ENCODE measurements around the gene C8B. TPM values are rescaled to one million over a fixed set of nuclear protein-coding genes. Genes with fewer than 3 reads are reported as not detected.

Gene C8B
- total RNA-seq, 2 donors from 2014 or later = not detected

GRCh38 chr1:56991576-56991975 lies 25.8 kb upstream of the C8B start:
- H3K4me1 ChIP-seq = no peaks in the 10 kb centered on the region
- H3K27ac ChIP-seq = no peak overlapping the region
- no peaks in the 10 kb centered on the region for H3K27me3 ChIP-seq
- H3K4me3 ChIP-seq = no peak overlapping the region
- TF ChIP-seq CTCF (IDR thresholded peaks at IDR 0.05) = no peak
- no peak for DNase-seq (ENCODE audit: low spot score)
- no peaks in the 10 kb centered on the region for H3K36me3 ChIP-seq
- no peaks in the 10 kb centered on the region for H3K9me3 ChIP-seq

GRCh38 chr1:56986397-56986796 lies 20.6 kb upstream of the C8B start:
- TF ChIP-seq CTCF (IDR thresholded peaks at IDR 0.05) = no peak
- no peak overlapping the region for H3K4me3 ChIP-seq
- no peaks in the 10 kb centered on the region for H3K27me3 ChIP-seq
- H3K27ac ChIP-seq = no peak overlapping the region
- DNase-seq (ENCODE audit: low spot score) = no peak
- no peaks in the 10 kb centered on the region for H3K9me3 ChIP-seq
- H3K36me3 ChIP-seq = no peaks in the 10 kb centered on the region
- H3K4me1 ChIP-seq = no peaks in the 10 kb centered on the region

GRCh38 chr1:56985857-56986256 lies 20.0 kb upstream of the C8B start:
- DNase-seq (ENCODE audit: low spot score) = no peak
- H3K4me3 ChIP-seq = no peak overlapping the region
- no peaks in the 10 kb centered on the region for H3K36me3 ChIP-seq
- H3K27ac ChIP-seq = no peak overlapping the region
- H3K4me1 ChIP-seq = no peaks in the 10 kb centered on the region
- no peaks in the 10 kb centered on the region for H3K9me3 ChIP-seq
- TF ChIP-seq CTCF (IDR thresholded peaks at IDR 0.05) = no peak
- no peaks in the 10 kb centered on the region for H3K27me3 ChIP-seq

GRCh38 chr1:56983484-56983883 lies 17.7 kb upstream of the C8B start:
- DNase-seq (ENCODE audit: low spot score) = no peak
- no peaks in the 10 kb centered on the region for H3K4me1 ChIP-seq
- no peaks in the 10 kb centered on the region for H3K9me3 ChIP-seq
- no peaks in the 10 kb centered on the region for H3K36me3 ChIP-seq
- no peak overlapping the region for H3K27ac ChIP-seq
- H3K27me3 ChIP-seq = no peaks in the 10 kb centered on the region
- TF ChIP-seq CTCF (IDR thresholded peaks at IDR 0.05) = no peak
- no peak overlapping the region for H3K4me3 ChIP-seq

- no peaks in the 10 kb centered on the region for H3K9me3 ChIP-seq
- H3K27ac ChIP-seq = no peak overlapping the region
- TF ChIP-seq CTCF (IDR thresholded peaks at IDR 0.05) = no peak
- DNase-seq (ENCODE audit: low spot score) = no peak
- no peaks in the 10 kb centered on the region for H3K4me1 ChIP-seq
- no peaks in the 10 kb centered on the region for H3K27me3 ChIP-seq
- no peaks in the 10 kb centered on the region for H3K36me3 ChIP-seq
- no peak overlapping the region for H3K4me3 ChIP-seq
Observed at GRCh38 chr1:56979986-56980755, 14.4 kb upstream of the C8B start.

GRCh38 chr1:56978819-56979218 lies 13.0 kb upstream of the C8B start:
- no peaks in the 10 kb centered on the region for H3K27me3 ChIP-seq
- H3K4me3 ChIP-seq = no peak overlapping the region
- H3K27ac ChIP-seq = no peak overlapping the region
- DNase-seq (ENCODE audit: low spot score) = no peak
- H3K36me3 ChIP-seq = no peaks in the 10 kb centered on the region
- H3K9me3 ChIP-seq = no peaks in the 10 kb centered on the region
- no peak for TF ChIP-seq CTCF (IDR thresholded peaks at IDR 0.05)
- H3K4me1 ChIP-seq = no peaks in the 10 kb centered on the region
